Posterior vena cava (tissue), 2 donors: Measurements from ENCODE around the gene IL2RA. TPM values are rescaled to one million over a fixed set of nuclear protein-coding genes. Genes with fewer than 3 reads are reported as not detected.

Source experiments
- DNase-seq: peaks from one replicate; pipeline ENCODE4 v3.0.0-alpha.2; 2020; ENCODE audit warnings: low spot score
- intact Hi-C, 2 donors: fragments of 100-400 bp; cut with DNase I; formaldehyde crosslinking; loops; one replicate each; pipeline versions ENCODE4 v1.14.1 to v1.14.2; 2022 to 2023
- total RNA-seq, 2 donors: library from RNA; stranded (reverse); fragmentation: NEBNext Ultra II Directional; extraction: Animal tissue kit (Norgen Biotek cat#: 25700); gene quantifications; one replicate each; pipeline ENCODE4 v1.2.1, GENCODE V29; 2021
- donor health status: DM: yes; HTN: yes; CAD: no.
- donor health status: DM: yes; HTN: yes; CAD: no.

Gene IL2RA
- total RNA-seq, 2 donors from 2014 or later = 0.81 to 6.4 TPM

- peak; percentile 97 for DNase-seq
Measured at GRCh38 chr10:6086375-6087233, 24.4 kb upstream of the IL2RA start.

GRCh38 chr10:6083523-6084475 is 21.6 kb upstream of the IL2RA start:
- intact Hi-C loops = loop anchor here in 1 of 2 donors (10.0 kb wide), 1 partner anchor 139 kb away; no protein-coding TSS in a partner anchor
- no peak for DNase-seq

More at GRCh38 chr10:6086375-6087233, 24.4 kb upstream of the IL2RA start:
- intact Hi-C loops = loop anchor here in 1 of 2 donors (10.0 kb wide), 1 partner anchor 142 kb away; no protein-coding TSS in a partner anchor

- no peak for DNase-seq
- intact Hi-C loops = loop anchor here in 1 of 2 donors (10.0 kb wide), 1 partner anchor 138 kb away; no protein-coding TSS in a partner anchor
Measured at GRCh38 chr10:6082496-6083395, 20.6 kb upstream of the IL2RA start.

- DNase-seq = no peak
- intact Hi-C loops = loop anchor here in 1 of 2 donors (10.0 kb wide), 1 partner anchor 136 kb away; no protein-coding TSS in a partner anchor
Measured at GRCh38 chr10:6080417-6080973, 18.3 kb upstream of the IL2RA start.

GRCh38 chr10:6079044-6079443 is 16.9 kb upstream of the IL2RA start:
- intact Hi-C loops = no loop called here
- no peak for DNase-seq

- intact Hi-C loops = no loop called here
- DNase-seq = no peak
Measured at GRCh38 chr10:6077071-6077675, 15.0 kb upstream of the IL2RA start.

GRCh38 chr10:6074489-6075301 is 12.5 kb upstream of the IL2RA start:
- no peak for DNase-seq
- intact Hi-C loops = no loop called here

- intact Hi-C loops = no loop called here
- DNase-seq = no peak
Measured at GRCh38 chr10:6072215-6072934, 10.2 kb upstream of the IL2RA start.

GRCh38 chr10:6071181-6072175 is 9.3 kb upstream of the IL2RA start:
- intact Hi-C loops = no loop called here
- DNase-seq = peak; percentile 51

GRCh38 chr10:6070660-6071059 is 8.5 kb upstream of the IL2RA start:
- peak; percentile 58 for DNase-seq
- intact Hi-C loops = no loop called here

GRCh38 chr10:6069081-6069931 is 7.1 kb upstream of the IL2RA start:
- peak; percentile 6 for DNase-seq
- intact Hi-C loops = no loop called here

- intact Hi-C loops = no loop called here
- DNase-seq = peak; percentile 78
Measured at GRCh38 chr10:6068422-6068821, 6.3 kb upstream of the IL2RA start.

GRCh38 chr10:6068006-6068405 is 5.8 kb upstream of the IL2RA start:
- intact Hi-C loops = no loop called here
- DNase-seq = peak; percentile 32

- peak; percentile 1 for DNase-seq
- intact Hi-C loops = no loop called here
Measured at GRCh38 chr10:6067457-6067856, 5.3 kb upstream of the IL2RA start.

- intact Hi-C loops = no loop called here
- DNase-seq = no peak
Measured at GRCh38 chr10:6065835-6066234, 3.7 kb upstream of the IL2RA start.
